ENCODE measurements around the gene COL28A1. TPM values are rescaled to one million over a fixed set of nuclear protein-coding genes. Genes with fewer than 3 reads are reported as not detected.

Gene COL28A1
- total and polyA plus RNA-seq, 2 of the 13 experiments (the other 11 are each of a cell fraction or from before 2014, with no cell fraction given), result 0.07 to 0.15 TPM

DNA sequence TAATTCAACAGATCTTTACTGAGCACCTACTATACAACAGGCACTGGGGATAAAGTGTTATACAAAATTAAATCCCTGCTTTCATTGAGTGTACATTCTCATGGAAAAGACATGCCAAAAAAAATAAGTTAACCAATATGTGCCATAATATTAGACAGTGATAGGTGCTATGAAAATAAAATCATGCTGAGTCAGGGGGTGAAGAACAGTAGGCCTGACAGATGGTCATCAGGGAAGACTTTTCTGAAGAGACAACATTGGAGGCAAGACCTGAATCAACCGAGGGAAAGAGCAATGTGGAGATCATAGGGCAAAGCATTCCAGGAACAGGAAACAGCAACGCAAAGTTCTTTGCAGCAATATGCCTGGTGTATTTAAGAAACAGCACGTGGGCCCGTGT lies 217.8 kb downstream of the COL28A1 start:
- BruUV-seq (replicated peaks), result no TSS peak
- FAIRE-seq, result no peak
- no peak for ATAC-seq
- CTCF ChIA-PET (ENCODE audit: low intra/inter-chr PET ratio, low total read pairs), result no interaction called here
- no peak overlapping the region for H3K4me3 ChIP-seq (replicated peaks in 1 of 3; ENCODE audit: insufficient read depth in 1 of 3, low read depth in 2 of 3, low read length in 3 of 3)
- TF ChIP-seq ISX (CRISPR knock-in tag; conservative IDR thresholded peaks at IDR 0.05) (no peak), MAFF (IDR thresholded peaks at IDR 0.05; ENCODE audit: low read depth, low read length) (0 out of 2 replicates have a peak, but pooled peaks have one; percentile 10), MAFK (conservative IDR thresholded peaks at IDR 0.05 in 1 of 2, IDR thresholded peaks at IDR 0.05 in 1 of 2; ENCODE audit: low read length in 2 of 2) (peak in 1 of 2 experiments; percentile 2; a peak in 1 of 4 replicates), ZNF558 (CRISPR knock-in tag; IDR thresholded peaks at IDR 0.05; ENCODE audit: borderline replicate concordance) (no peak), TFDP2 (CRISPR knock-in tag; IDR thresholded peaks at IDR 0.05) (no peak), ZNF468 (CRISPR knock-in tag; IDR thresholded peaks at IDR 0.05) (no peak), PREB (CRISPR knock-in tag; IDR thresholded peaks at IDR 0.05) (no peak)
- H2AFZ ChIP-seq (ENCODE audit: low read length), result no peak overlapping the region
- 10% methylated on average over 4 of the region's 4 CpGs for WGBS (ENCODE audit: low lambda C conversion rate)
- no peaks in the 10 kb centered on the region for H3K9me3 ChIP-seq (ENCODE audit: low read length)
- H3K9ac ChIP-seq (ENCODE audit: insufficient read depth, low read depth, low read length), result no peak overlapping the region
- POLR2A ChIA-PET, result no interaction called here
- no peak overlapping the region for H3K4me2 ChIP-seq (ENCODE audit: low read depth, low read length)
- H3K27me3 ChIP-seq (ENCODE audit: control insufficient read depth in 1 of 2, insufficient read depth in 2 of 2, low read length in 2 of 2), result 0 out of 5 replicates have a peak, but pooled peaks cover 0 to 6% of the 10 kb centered on the region in 2 experiments
- in situ Hi-C loops (cut with HindIII; ENCODE audit: extremely low pct_ligation_motif_present, low pct_unique_long_range_greater_than_20kb), result no loop called here
- intact Hi-C loops (cut with micrococcal nuclease; ENCODE audit: unreplicated experiment), result no loop called here
- H4K20me1 ChIP-seq (ENCODE audit: insufficient read depth, low read length), result no peaks in the 10 kb centered on the region
- DNase-seq (ENCODE audit: low spot score), result no peak
- no peaks in the 10 kb centered on the region for H3K79me2 ChIP-seq (ENCODE audit: insufficient read depth, low read length)
- no peaks in the 10 kb centered on the region for H3K36me3 ChIP-seq (replicated peaks in 1 of 2; ENCODE audit: control insufficient read depth in 1 of 2, insufficient read depth in 2 of 2, low read length in 2 of 2)
- H3K4me1 ChIP-seq (ENCODE audit: insufficient read depth, low read length), result peaks cover 11% of the 10 kb centered on the region
- H3K27ac ChIP-seq (ENCODE audit: extremely low read length, insufficient read depth, low read length), result no peak overlapping the region

Data from HepG2 (cell line).